GM12878 (cell line): ENCODE data around the gene RMND1. TPM values are rescaled to one million over a fixed set of nuclear protein-coding genes. Genes with fewer than 3 reads are reported as not detected.

Experiments used
- ATAC-seq: fragments of 200-7000 bp; cut with Tn5 transposase; 3 replicates; pipeline ENCODE4 v1.9.1; 2020; ENCODE audit warnings: mild to moderate bottlenecking, moderate library complexity
- BruUV-seq: library from RNA; stranded (reverse); fragments of 400-500 nt; replicated peaks from 2 replicates; lab custom pipeline; 2021; lab: Mats Ljungman, UMichigan
- CTCF ChIA-PET: fragments of 300-600 bp; sonication (Branson Sonifier 250); formaldehyde crosslinking; extraction: SDS; loops from one replicate; lab custom pipeline; 2021; ENCODE audit warnings: inconsistent platforms; lab: Yijun Ruan, JAX
- POLR2A ChIA-PET: fragments of 350-600 bp; formaldehyde crosslinking; extraction: SDS; loops from one replicate; lab custom pipeline; 2021; ENCODE audit warnings: inconsistent platforms; lab: Charles Lee
- RAD21 ChIA-PET: fragments of 300-600 bp; sonication (Branson Sonifier 250); formaldehyde crosslinking; loops from one replicate; lab custom pipeline; 2023; ENCODE audit warnings: antibody characterized with exemption; ENCODE audit not compliant: unreplicated experiment; lab: Charles Lee
- SMC1A ChIA-PET: fragments of 300-600 bp; sonication (Branson Sonifier 250); formaldehyde crosslinking; loops from one replicate; lab custom pipeline; 2023; ENCODE audit not compliant: unreplicated experiment, uncharacterized antibody; lab: Charles Lee
- DNase-seq: peaks from one replicate; pipeline ENCODE4 v3.0.0-alpha.2; 2011; ENCODE audit warnings: low read depth, low spot score
- FAIRE-seq: peaks from 3 replicates; lab custom pipeline; 2011; peaks lifted over from hg19 to GRCh38; lab: Jason Lieb, UNC
- H2AFZ ChIP-seq: 2 replicates; pipeline ENCODE4 v1.6.0; 2011; ENCODE audit warnings: low read depth, low read length, control low read depth; ENCODE audit not compliant: control insufficient read depth
- H3K27ac ChIP-seq: 2 replicates; pipeline ENCODE4 v1.5.1; 2011; ENCODE audit warnings: control low read depth; ENCODE audit not compliant: control insufficient read depth, insufficient read depth
- H3K27me3 ChIP-seq, 2 experiments: replicated peaks in 1 of 2; 2 replicates each; pipeline versions ENCODE4 v1.6.0 to v1.6.1; 2011; ENCODE audit warnings: low read length in 1 of 2; ENCODE audit not compliant: control insufficient read depth in 2 of 2, insufficient read depth in 2 of 2
- H3K36me3 ChIP-seq, 2 experiments: 2 replicates each; pipeline ENCODE4 v1.5.1; 2011; ENCODE audit warnings: low read length in 1 of 2; ENCODE audit not compliant: control insufficient read depth in 2 of 2, insufficient read depth in 2 of 2
- H3K4me1 ChIP-seq: 2 replicates; pipeline ENCODE4 v1.6.1; 2011; ENCODE audit warnings: mild to moderate bottlenecking, low read length, moderate library complexity, mixed read lengths; ENCODE audit not compliant: control insufficient read depth, insufficient read depth
- H3K4me2 ChIP-seq: 2 replicates; pipeline ENCODE4 v1.6.0; 2011; ENCODE audit warnings: control low read depth; ENCODE audit not compliant: control insufficient read depth, insufficient read depth
- H3K4me3 ChIP-seq: fragments of 200-600 bp; sonication (generic); 2 replicates; pipeline ENCODE4 v1.5.1; 2016
- H3K79me2 ChIP-seq: 2 replicates; pipeline ENCODE4 v1.6.0; 2011; ENCODE audit warnings: low read length; ENCODE audit not compliant: control insufficient read depth, insufficient read depth
- H3K9ac ChIP-seq: 2 replicates; pipeline ENCODE4 v1.8.0; 2011; ENCODE audit warnings: low read length, control low read depth, mixed read lengths; ENCODE audit not compliant: control insufficient read depth, insufficient read depth
- H3K9me3 ChIP-seq: replicated peaks from 3 replicates; pipeline ENCODE4 v1.5.1; 2011; ENCODE audit warnings: mild to moderate bottlenecking, low read length; ENCODE audit not compliant: control insufficient read depth, insufficient read depth
- H4K20me1 ChIP-seq: 2 replicates; pipeline ENCODE4 v1.6.0; 2011; ENCODE audit not compliant: control insufficient read depth, insufficient read depth
- DPF2 ChIP-seq: fragments of 450-650 bp; IDR thresholded peaks from 2 replicates; pipeline ENCODE4 v1.6.1; 2017; ENCODE audit warnings: mild to moderate bottlenecking
- GABPA ChIP-seq: IDR thresholded peaks from 2 replicates; pipeline ENCODE4 v1.6.1; 2014; ENCODE audit warnings: antibody characterized with exemption, low read depth, mild to moderate bottlenecking, inconsistent platforms
- KLF5 ChIP-seq: fragments of 450-650 bp; IDR thresholded peaks from 2 replicates; pipeline ENCODE4 v1.6.1; 2014; ENCODE audit warnings: mild to moderate bottlenecking; ENCODE audit not compliant: partially characterized antibody
- NFYA ChIP-seq: IDR thresholded peaks from 2 replicates; pipeline ENCODE4 v1.6.1; 2011; ENCODE audit warnings: low read depth, mild to moderate bottlenecking, low read length, improper control_type of control experiment, borderline replicate concordance
- NR2C2 ChIP-seq: IDR thresholded peaks from 2 replicates; pipeline ENCODE4 v1.6.1; 2011; ENCODE audit warnings: borderline replicate concordance, low read depth; ENCODE audit not compliant: control insufficient read depth, insufficient read length
- NR2F1 ChIP-seq: fragments of 450-650 bp; conservative IDR thresholded peaks from 2 replicates; pipeline ENCODE4 v1.6.1; 2017; ENCODE audit warnings: mild to moderate bottlenecking
- PML ChIP-seq: IDR thresholded peaks from 2 replicates; pipeline ENCODE4 v1.6.1; 2012; ENCODE audit warnings: low read length, inconsistent platforms
- POLR2A ChIP-seq: IDR thresholded peaks from 2 replicates; pipeline ENCODE4 v1.6.1; 2011; ENCODE audit warnings: low read depth, mild to moderate bottlenecking, low read length
- RAD21 ChIP-seq: IDR thresholded peaks from 2 replicates; pipeline ENCODE4 v1.6.1; 2011; ENCODE audit warnings: mild to moderate bottlenecking, low read depth, low read length, moderate library complexity; ENCODE audit not compliant: insufficient read depth
- SMAD1 ChIP-seq: fragments of 450-650 bp; IDR thresholded peaks from 2 replicates; pipeline ENCODE4 v1.6.1; 2018; ENCODE audit warnings: mild to moderate bottlenecking, low read depth; ENCODE audit not compliant: partially characterized antibody
- SREBF2 ChIP-seq: IDR thresholded peaks from 2 replicates; pipeline ENCODE4 v1.6.1; 2012; ENCODE audit warnings: mild to moderate bottlenecking, low read length
- TARDBP ChIP-seq: IDR thresholded peaks from 2 replicates; pipeline ENCODE4 v1.6.1; 2016; ENCODE audit warnings: borderline replicate concordance
- WRNIP1 ChIP-seq: IDR thresholded peaks from 2 replicates; pipeline ENCODE4 v1.6.1; 2011; ENCODE audit warnings: low read depth, low read length, improper control_type of control experiment, borderline replicate concordance
- ZBED1 ChIP-seq: IDR thresholded peaks from 2 replicates; pipeline ENCODE4 v1.6.1; 2016; ENCODE audit warnings: borderline replicate concordance
- ZBTB4 ChIP-seq: fragments of 450-650 bp; formaldehyde crosslinking; IDR thresholded peaks from 2 replicates; pipeline ENCODE4 v1.4.0; 2022; ENCODE audit warnings: mild to moderate bottlenecking, moderate library complexity
- WGBS: methylation state at CpG from one replicate; pipeline ENCODE4 v1.1.6; 2016; ENCODE audit warnings: low lambda C conversion rate; ENCODE audit not compliant: insufficient replicate concordance, insufficient coverage; ENCODE audit errors: missing lambda C conversion rate; 5-methylcytosine and 5-hydroxymethylcytosine counted together
- in situ Hi-C: fragments of 300-500 bp; cut with MboI; formaldehyde crosslinking; loops from 9 replicates; pipeline ENCODE4 v1.14.3; 2018; ENCODE audit warnings: mixed read lengths
- intact Hi-C: fragments of 100-400 bp; cut with micrococcal nuclease; formaldehyde crosslinking; loops from one replicate; pipeline ENCODE4 v1.14.2; 2022; ENCODE audit not compliant: unreplicated experiment
- polyA plus RNA-seq, 11 experiments: library from polyadenylated mRNA; depleted of rRNA in 4 of 11; unstranded in 6 of 11; stranded (reverse) in 5 of 11; fragments of >200 nt; fragmentation: Nextera tagmentation in 4 of 11; fragmentation: Illumina TruSeq in 1 of 11; extraction: Ambion mirVana in 4 of 11; extraction: Trizol in 1 of 11; gene quantifications; 1 replicate in 1 of 11; 2 replicates in 10 of 11; pipeline versions ENCODE4 v1.2.1 to v1.2.3, GENCODE V29; 2011 to 2016; ENCODE audit warnings: inconsistent platforms in 2 of 11, missing spikeins in 2 of 11, low read depth in 1 of 11
- total RNA-seq, 4 experiments: library from RNA; depleted of rRNA in 3 of 4; stranded (reverse); fragments of >200 nt in 3 of 4; fragmentation: Illumina TruSeq in 1 of 4; extraction: Trizol in 1 of 4; gene quantifications; 2 replicates each; pipeline versions ENCODE4 v1.2.1 to v1.2.3, GENCODE V29; 2013 to 2021

RMND1 gene
- total and polyA plus RNA-seq, 10 of the 15 experiments (the other 5 are each of a cell fraction or from before 2014, with no cell fraction given): 15.9 to 34.5 (median 21.4) TPM

GRCh38 chr6:151495380-151495779, 43.5 kb upstream of the RMND1 start:
- FAIRE-seq: no peak
- H3K9ac ChIP-seq: no peak overlapping the region

More at GRCh38 chr6:151495380-151495779, 43.5 kb upstream of the RMND1 start:
- CTCF ChIA-PET: interaction anchor here (1.2 kb wide), 1 partner anchor 159 kb away, joined by 3 read pairs; no protein-coding TSS in a partner anchor
- 83% methylated on average over 9 of the region's 9 CpGs for WGBS
- intact Hi-C loops (no loop called here), in situ Hi-C loops (no loop called here)
- ATAC-seq: no peak
- peaks cover 2% of the 10 kb centered on the region for H3K4me1 ChIP-seq
- TF ChIP-seq ZBTB4 (CRISPR knock-in tag) (no peak), TARDBP (no peak), NR2F1 (no peak), DPF2 (no peak), ZBED1 (no peak), NR2C2 (no peak), WRNIP1 (no peak), SMAD1 (no peak), GABPA (no peak), SREBF2 (no peak), PML (no peak), RAD21 (no peak), NFYA (no peak), POLR2A (no peak), KLF5 (no peak)
- TF ChIP-seq, all 136 proteins: peak for 0
- no peak overlapping the region for H3K4me2 ChIP-seq
- SMC1A ChIA-PET: no interaction called here
- POLR2A ChIA-PET: no interaction called here
- no peak overlapping the region for H2AFZ ChIP-seq
- H3K36me3 ChIP-seq: no peaks in the 10 kb centered on the region
- no peaks in the 10 kb centered on the region for H3K9me3 ChIP-seq
- RAD21 ChIA-PET: no interaction called here
- no peaks in the 10 kb centered on the region for H4K20me1 ChIP-seq
- H3K27ac ChIP-seq: no peak overlapping the region
- H3K4me3 ChIP-seq: no peak overlapping the region
- BruUV-seq: no TSS peak
- no peak for DNase-seq
- H3K27me3 ChIP-seq: peaks cover 3 to 6% of the 10 kb centered on the region in 2 experiments; a peak in 3 of 4 replicates
- H3K79me2 ChIP-seq: no peaks in the 10 kb centered on the region
